HCT116 (cell line): Measurements from ENCODE around the gene DPH1. TPM values are rescaled to one million over a fixed set of nuclear protein-coding genes. Genes with fewer than 3 reads are reported as not detected.

Experiments
- ATAC-seq: fragments of 200-7000 bp; cut with Tn5 transposase; 2 replicates; pipeline ENCODE4 v1.9.1; 2020; ENCODE audit warnings: mild to moderate bottlenecking, moderate library complexity
- BruUV-seq: library from RNA; stranded (reverse); fragments of 400-500 nt; replicated peaks from 2 replicates; lab custom pipeline; 2021; lab: Mats Ljungman, UMichigan
- CTCF ChIA-PET: fragments of 300-600 bp; sonication (Branson Sonifier 250); formaldehyde crosslinking; loops from one replicate; lab custom pipeline; 2021; ENCODE audit warnings: antibody characterized with exemption; lab: Charles Lee
- POLR2A ChIA-PET: fragments of 300-600, 350-600 bp; sonication (Branson Sonifier 250); formaldehyde crosslinking; loops from one replicate; lab custom pipeline; 2021; ENCODE audit warnings: antibody characterized with exemption; lab: Charles Lee
- RAD21 ChIA-PET, 2 experiments: fragments of 300-600 bp; sonication (Branson Sonifier 250); formaldehyde crosslinking; loops; one replicate each; lab custom pipeline; 2023; ENCODE audit warnings: low total read pairs in 2 of 2; ENCODE audit not compliant: uncharacterized antibody in 2 of 2, unreplicated experiment in 2 of 2, low non-redundant PET in 1 of 2; lab: Charles Lee
- DNase-seq: peaks from one replicate; pipeline ENCODE4 v3.0.0-alpha.2; 2010; ENCODE audit warnings: low read depth, low spot score
- H2AFZ ChIP-seq: fragments of 200-600 bp; shearing (Covaris generic), sonication (generic); 2 replicates; pipeline ENCODE4 v1.6.1; 2017; ENCODE audit warnings: low read depth, mixed run types, mixed read lengths, antibody characterized with exemption, low read length; ENCODE audit not compliant: poor library complexity, severe bottlenecking
- H3K27ac ChIP-seq: 2 replicates; pipeline ENCODE4 v1.5.1; 2012; ENCODE audit warnings: low read depth, low read length
- H3K27me3 ChIP-seq: fragments of 200-600 bp; sonication (generic); 2 replicates; pipeline ENCODE4 v1.6.1; 2016; ENCODE audit warnings: mixed run types, low read length, mixed read lengths; ENCODE audit not compliant: insufficient read depth
- H3K36me3 ChIP-seq, 2 experiments: fragments of 200-500 bp in 1 of 2; fragments of 200-600 bp in 1 of 2; sonication (Bioruptor generic) in 1 of 2; sonication (generic) in 1 of 2; 2 replicates each; pipeline versions ENCODE4 v1.5.1 to v1.6.1; 2014 to 2016; ENCODE audit warnings: low read length in 2 of 2, inconsistent platforms in 1 of 2, mixed read lengths in 1 of 2, mixed run types in 1 of 2; ENCODE audit not compliant: insufficient read depth in 2 of 2, control insufficient read depth in 1 of 2
- H3K4me1 ChIP-seq, 2 experiments: fragments of 200-600 bp in 1 of 2; sonication (generic) in 1 of 2; 2 replicates each; pipeline versions ENCODE4 v1.5.1 to v1.6.1; 2012 to 2017; ENCODE audit warnings: low read length in 2 of 2, inconsistent platforms in 1 of 2, mild to moderate bottlenecking in 1 of 2, mixed read lengths in 1 of 2, mixed run types in 1 of 2, moderate library complexity in 1 of 2; ENCODE audit not compliant: insufficient read depth in 2 of 2, control insufficient read depth in 1 of 2
- H3K4me2 ChIP-seq: fragments of 200-600 bp; sonication (generic); 2 replicates; pipeline ENCODE4 v1.6.1; 2017; ENCODE audit warnings: mixed run types, low read length, mixed read lengths
- H3K4me3 ChIP-seq, 2 experiments: fragments of 200-600 bp in 1 of 2; sonication (generic) in 1 of 2; replicated peaks in 1 of 2; 2 replicates each; pipeline ENCODE4 v1.5.1; 2011 to 2016; ENCODE audit warnings: low read length in 2 of 2, control low read depth in 1 of 2, low read depth in 1 of 2, mild to moderate bottlenecking in 1 of 2, mixed read lengths in 1 of 2, mixed run types in 1 of 2
- H3K79me2 ChIP-seq: fragments of 200-600 bp; sonication (generic); 2 replicates; pipeline ENCODE4 v1.6.1; 2017; ENCODE audit warnings: mild to moderate bottlenecking, mixed run types, low read length, moderate library complexity, mixed read lengths; ENCODE audit not compliant: insufficient read depth
- H3K9ac ChIP-seq: fragments of 200-600 bp; sonication (generic); 2 replicates; pipeline ENCODE4 v1.6.1; 2016; ENCODE audit warnings: low read length, mixed read lengths
- H3K9me2 ChIP-seq: fragments of 200-600 bp; sonication (generic), shearing (Covaris generic); 2 replicates; pipeline ENCODE4 v1.6.1; 2017; ENCODE audit warnings: mixed run types, mild to moderate bottlenecking, moderate library complexity; ENCODE audit not compliant: insufficient read depth
- H3K9me3 ChIP-seq, 2 experiments: fragments of 200-500 bp in 1 of 2; fragments of 200-600 bp in 1 of 2; sonication (Bioruptor generic) in 1 of 2; sonication (generic) in 1 of 2; 2 replicates each; pipeline ENCODE4 v1.6.1; 2014 to 2017; ENCODE audit warnings: low read length in 2 of 2, mixed read lengths in 2 of 2, inconsistent platforms in 1 of 2, low read depth in 1 of 2, mild to moderate bottlenecking in 1 of 2, mixed run types in 1 of 2, moderate library complexity in 1 of 2; ENCODE audit not compliant: control insufficient read depth in 1 of 2, insufficient read depth in 1 of 2
- H4K20me1 ChIP-seq: fragments of 200-600 bp; sonication (generic), shearing (Covaris generic); 2 replicates; pipeline ENCODE4 v1.6.1; 2017; ENCODE audit warnings: mixed run types, mild to moderate bottlenecking, moderate library complexity; ENCODE audit not compliant: insufficient read depth
- CBX3 ChIP-seq: IDR thresholded peaks from 2 replicates; pipeline ENCODE4 v1.6.1; 2012; ENCODE audit warnings: low read depth
- EGR1 ChIP-seq: IDR thresholded peaks from 2 replicates; pipeline ENCODE4 v1.6.1; 2012; ENCODE audit warnings: low read depth
- ELF1 ChIP-seq: IDR thresholded peaks from 2 replicates; pipeline ENCODE4 v1.6.1; 2012; ENCODE audit warnings: low read depth, borderline replicate concordance
- EZH2 ChIP-seq: fragments of 200-600 bp; sonication (generic); IDR thresholded peaks from 2 replicates; pipeline ENCODE4 v1.6.1; 2017; ENCODE audit warnings: antibody characterized with exemption, mixed run types
- EZH2phosphoT487 ChIP-seq: fragments of 200-600 bp; IDR thresholded peaks from 2 replicates; pipeline ENCODE4 v1.6.1; 2018; ENCODE audit warnings: antibody characterized with exemption, borderline replicate concordance
- FOSL1 ChIP-seq: IDR thresholded peaks from 2 replicates; pipeline ENCODE4 v1.6.1; 2012; ENCODE audit warnings: low read depth
- POLR2A ChIP-seq: IDR thresholded peaks from 2 replicates; pipeline ENCODE4 v1.7.0; 2011; ENCODE audit warnings: borderline replicate concordance; ENCODE audit not compliant: insufficient read depth, insufficient read length; ENCODE audit errors: extremely low read depth
- POLR2AphosphoS5 ChIP-seq: IDR thresholded peaks from 2 replicates; pipeline ENCODE4 v1.6.1; 2011; ENCODE audit warnings: mild to moderate bottlenecking, low read depth, low read length, moderate library complexity
- RAD21 ChIP-seq: IDR thresholded peaks from 2 replicates; pipeline ENCODE4 v1.6.1; 2012; ENCODE audit warnings: low read depth, mild to moderate bottlenecking
- SIN3A ChIP-seq: IDR thresholded peaks from 2 replicates; pipeline ENCODE4 v1.6.1; 2012; ENCODE audit warnings: low read depth
- SP1 ChIP-seq: IDR thresholded peaks from 2 replicates; pipeline ENCODE4 v1.6.1; 2012; ENCODE audit warnings: low read depth
- SRF ChIP-seq: IDR thresholded peaks from 2 replicates; pipeline ENCODE4 v1.6.1; 2012; ENCODE audit warnings: low read depth
- TCF7L2 ChIP-seq: IDR thresholded peaks from 2 replicates; pipeline ENCODE4 v1.7.0; 2011; ENCODE audit warnings: borderline replicate concordance, inconsistent platforms; ENCODE audit not compliant: insufficient read depth, insufficient read length; ENCODE audit errors: extremely low read depth
- ZFX ChIP-seq: fragments of 450-650 bp; IDR thresholded peaks from 2 replicates; pipeline ENCODE4 v1.6.1; 2017
- ZNF274 ChIP-seq: fragments of 200-500 bp; sonication (Bioruptor generic); IDR thresholded peaks from 2 replicates; pipeline ENCODE4 v1.6.1; 2014; ENCODE audit warnings: mild to moderate bottlenecking, low read depth, low read length, inconsistent platforms
- intact Hi-C: fragments of 100-400 bp; cut with micrococcal nuclease; formaldehyde crosslinking; loops from 2 replicates; pipeline ENCODE4 v1.10.0; 2022
- total RNA-seq: library from RNA; stranded (reverse); gene quantifications from one replicate; pipeline ENCODE4 v1.2.1, GENCODE V29; 2021; ENCODE audit not compliant: unreplicated experiment
- TF ChIP-seq, protein P1 (sequence below), 3 experiments: fragments of 200-600 bp in 1 of 3; sonication (generic) in 1 of 3; IDR thresholded peaks in 2 of 3; conservative IDR thresholded peaks in 1 of 3; 2 replicates each; pipeline ENCODE4 v1.5.1; 2012 to 2017; ENCODE audit warnings: low read depth in 2 of 3, low read length in 2 of 3, antibody characterized with exemption in 1 of 3, borderline replicate concordance in 1 of 3, control low read depth in 1 of 3, mild to moderate bottlenecking in 1 of 3, mixed read lengths in 1 of 3, mixed run types in 1 of 3, moderate library complexity in 1 of 3; ENCODE audit not compliant: insufficient read depth in 1 of 3
- TF ChIP-seq, protein P2 (sequence below): IDR thresholded peaks from 2 replicates; pipeline ENCODE4 v1.6.1; 2012
- TF ChIP-seq, protein P3 (sequence below): IDR thresholded peaks from 2 replicates; pipeline ENCODE4 v1.6.1; 2011; ENCODE audit warnings: mild to moderate bottlenecking, low read length, moderate library complexity; ENCODE audit not compliant: insufficient replicate concordance; ENCODE audit errors: extremely low read depth
- TF ChIP-seq, protein P4 (sequence below): IDR thresholded peaks from 2 replicates; pipeline ENCODE4 v1.6.1; 2012
- TF ChIP-seq, protein P5 (sequence below): IDR thresholded peaks from 2 replicates; pipeline ENCODE4 v1.6.1; 2012; ENCODE audit warnings: low read depth

The DPH1 gene
- total RNA-seq, 1 experiment from 2014 or later, result 47.2 TPM

DNA sequence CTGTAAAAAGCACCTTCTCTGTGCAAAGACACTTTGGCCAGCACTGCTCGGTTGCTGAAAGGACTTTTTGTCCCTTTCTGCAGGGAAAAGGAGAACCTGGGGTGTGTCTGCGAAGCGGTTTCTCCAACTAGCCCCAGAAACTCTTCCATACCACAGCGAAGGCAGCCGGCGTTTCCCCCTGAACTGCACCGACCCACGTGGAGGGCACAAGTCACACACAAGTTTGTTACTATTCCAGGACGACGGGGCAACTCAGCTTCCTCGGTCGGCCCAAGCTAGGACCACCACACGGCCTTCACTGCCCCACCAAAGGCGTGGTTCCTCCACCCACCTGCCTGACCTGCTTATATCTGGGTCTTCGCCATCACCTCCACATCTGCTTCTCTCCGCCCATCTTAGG is 6.7 kb upstream of the DPH1 start:
- no peak for ATAC-seq
- peak overlapping the region; percentile 92; the same call in 1 of the 2 replicates for H3K4me2 ChIP-seq
- H3K4me1 ChIP-seq, result peaks cover 7 to 26% of the 10 kb centered on the region in 2 experiments; a peak in 3 of 4 replicates
- no peaks in the 10 kb centered on the region for H3K79me2 ChIP-seq
- TF ChIP-seq ELF1 (no peak), SP1 (no peak), CBX3 (no peak), POLR2AphosphoS5 (no peak), POLR2A (no peak), EZH2 (no peak), FOSL1 (no peak), ZFX (no peak), EGR1 (no peak), SIN3A (no peak), RAD21 (no peak), SRF (no peak), EZH2phosphoT487 (no peak), TCF7L2 (no peak), ZNF274 (no peak)
- TF ChIP-seq, protein P1, sequence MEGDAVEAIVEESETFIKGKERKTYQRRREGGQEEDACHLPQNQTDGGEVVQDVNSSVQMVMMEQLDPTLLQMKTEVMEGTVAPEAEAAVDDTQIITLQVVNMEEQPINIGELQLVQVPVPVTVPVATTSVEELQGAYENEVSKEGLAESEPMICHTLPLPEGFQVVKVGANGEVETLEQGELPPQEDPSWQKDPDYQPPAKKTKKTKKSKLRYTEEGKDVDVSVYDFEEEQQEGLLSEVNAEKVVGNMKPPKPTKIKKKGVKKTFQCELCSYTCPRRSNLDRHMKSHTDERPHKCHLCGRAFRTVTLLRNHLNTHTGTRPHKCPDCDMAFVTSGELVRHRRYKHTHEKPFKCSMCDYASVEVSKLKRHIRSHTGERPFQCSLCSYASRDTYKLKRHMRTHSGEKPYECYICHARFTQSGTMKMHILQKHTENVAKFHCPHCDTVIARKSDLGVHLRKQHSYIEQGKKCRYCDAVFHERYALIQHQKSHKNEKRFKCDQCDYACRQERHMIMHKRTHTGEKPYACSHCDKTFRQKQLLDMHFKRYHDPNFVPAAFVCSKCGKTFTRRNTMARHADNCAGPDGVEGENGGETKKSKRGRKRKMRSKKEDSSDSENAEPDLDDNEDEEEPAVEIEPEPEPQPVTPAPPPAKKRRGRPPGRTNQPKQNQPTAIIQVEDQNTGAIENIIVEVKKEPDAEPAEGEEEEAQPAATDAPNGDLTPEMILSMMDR (IDR thresholded peaks at IDR 0.05 in 2 of 3, conservative IDR thresholded peaks at IDR 0.05 in 1 of 3; ENCODE audit: borderline replicate concordance in 1 of 3, insufficient read depth in 1 of 3, low read depth in 2 of 3, low read length in 2 of 3), result no peak
- TF ChIP-seq, protein P2, sequence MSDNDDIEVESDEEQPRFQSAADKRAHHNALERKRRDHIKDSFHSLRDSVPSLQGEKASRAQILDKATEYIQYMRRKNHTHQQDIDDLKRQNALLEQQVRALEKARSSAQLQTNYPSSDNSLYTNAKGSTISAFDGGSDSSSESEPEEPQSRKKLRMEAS, result no peak
- TF ChIP-seq, protein P3, sequence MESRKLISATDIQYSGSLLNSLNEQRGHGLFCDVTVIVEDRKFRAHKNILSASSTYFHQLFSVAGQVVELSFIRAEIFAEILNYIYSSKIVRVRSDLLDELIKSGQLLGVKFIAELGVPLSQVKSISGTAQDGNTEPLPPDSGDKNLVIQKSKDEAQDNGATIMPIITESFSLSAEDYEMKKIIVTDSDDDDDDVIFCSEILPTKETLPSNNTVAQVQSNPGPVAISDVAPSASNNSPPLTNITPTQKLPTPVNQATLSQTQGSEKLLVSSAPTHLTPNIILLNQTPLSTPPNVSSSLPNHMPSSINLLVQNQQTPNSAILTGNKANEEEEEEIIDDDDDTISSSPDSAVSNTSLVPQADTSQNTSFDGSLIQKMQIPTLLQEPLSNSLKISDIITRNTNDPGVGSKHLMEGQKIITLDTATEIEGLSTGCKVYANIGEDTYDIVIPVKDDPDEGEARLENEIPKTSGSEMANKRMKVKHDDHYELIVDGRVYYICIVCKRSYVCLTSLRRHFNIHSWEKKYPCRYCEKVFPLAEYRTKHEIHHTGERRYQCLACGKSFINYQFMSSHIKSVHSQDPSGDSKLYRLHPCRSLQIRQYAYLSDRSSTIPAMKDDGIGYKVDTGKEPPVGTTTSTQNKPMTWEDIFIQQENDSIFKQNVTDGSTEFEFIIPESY, result no peak
- TF ChIP-seq, protein P4, sequence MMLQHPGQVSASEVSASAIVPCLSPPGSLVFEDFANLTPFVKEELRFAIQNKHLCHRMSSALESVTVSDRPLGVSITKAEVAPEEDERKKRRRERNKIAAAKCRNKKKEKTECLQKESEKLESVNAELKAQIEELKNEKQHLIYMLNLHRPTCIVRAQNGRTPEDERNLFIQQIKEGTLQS, result no peak
- TF ChIP-seq, protein P5, sequence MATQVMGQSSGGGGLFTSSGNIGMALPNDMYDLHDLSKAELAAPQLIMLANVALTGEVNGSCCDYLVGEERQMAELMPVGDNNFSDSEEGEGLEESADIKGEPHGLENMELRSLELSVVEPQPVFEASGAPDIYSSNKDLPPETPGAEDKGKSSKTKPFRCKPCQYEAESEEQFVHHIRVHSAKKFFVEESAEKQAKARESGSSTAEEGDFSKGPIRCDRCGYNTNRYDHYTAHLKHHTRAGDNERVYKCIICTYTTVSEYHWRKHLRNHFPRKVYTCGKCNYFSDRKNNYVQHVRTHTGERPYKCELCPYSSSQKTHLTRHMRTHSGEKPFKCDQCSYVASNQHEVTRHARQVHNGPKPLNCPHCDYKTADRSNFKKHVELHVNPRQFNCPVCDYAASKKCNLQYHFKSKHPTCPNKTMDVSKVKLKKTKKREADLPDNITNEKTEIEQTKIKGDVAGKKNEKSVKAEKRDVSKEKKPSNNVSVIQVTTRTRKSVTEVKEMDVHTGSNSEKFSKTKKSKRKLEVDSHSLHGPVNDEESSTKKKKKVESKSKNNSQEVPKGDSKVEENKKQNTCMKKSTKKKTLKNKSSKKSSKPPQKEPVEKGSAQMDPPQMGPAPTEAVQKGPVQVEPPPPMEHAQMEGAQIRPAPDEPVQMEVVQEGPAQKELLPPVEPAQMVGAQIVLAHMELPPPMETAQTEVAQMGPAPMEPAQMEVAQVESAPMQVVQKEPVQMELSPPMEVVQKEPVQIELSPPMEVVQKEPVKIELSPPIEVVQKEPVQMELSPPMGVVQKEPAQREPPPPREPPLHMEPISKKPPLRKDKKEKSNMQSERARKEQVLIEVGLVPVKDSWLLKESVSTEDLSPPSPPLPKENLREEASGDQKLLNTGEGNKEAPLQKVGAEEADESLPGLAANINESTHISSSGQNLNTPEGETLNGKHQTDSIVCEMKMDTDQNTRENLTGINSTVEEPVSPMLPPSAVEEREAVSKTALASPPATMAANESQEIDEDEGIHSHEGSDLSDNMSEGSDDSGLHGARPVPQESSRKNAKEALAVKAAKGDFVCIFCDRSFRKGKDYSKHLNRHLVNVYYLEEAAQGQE, result no peak
- TF ChIP-seq, all 23 proteins: peak for 0
- no TSS peak for BruUV-seq
- ChIA-PET RAD21 (interaction anchor here in 1 of 2 experiments (1.7 kb wide), 1 partner anchor 115 kb away, joined by 6 read pairs; no protein-coding TSS in a partner anchor), POLR2A (interaction anchor here (0.6 to 0.8 kb wide), 2 partner anchors 12 to 952 kb away, joined by 4 to 5 read pairs; no protein-coding TSS in a partner anchor), CTCF (interaction anchor here (3.9 kb wide), 1 partner anchor 114 kb away, joined by 76 read pairs; no protein-coding TSS in a partner anchor)
- no peaks in the 10 kb centered on the region for H3K27me3 ChIP-seq
- no peaks in the 10 kb centered on the region for H3K9me2 ChIP-seq
- DNase-seq, result no peak
- intact Hi-C loops, result no loop called here
- H3K9me3 ChIP-seq, result no peaks in the 10 kb centered on the region
- H3K4me3 ChIP-seq, result no peak overlapping the region
- no peak overlapping the region for H2AFZ ChIP-seq
- no peaks in the 10 kb centered on the region for H4K20me1 ChIP-seq
- no peak overlapping the region for H3K9ac ChIP-seq
- no peaks in the 10 kb centered on the region for H3K36me3 ChIP-seq
- H3K27ac ChIP-seq, result no peak overlapping the region
